Measurements from ENCODE around the gene MTRF1. TPM values are rescaled to one million over a fixed set of nuclear protein-coding genes. Genes with fewer than 3 reads are reported as not detected.

The MTRF1 gene
- total RNA-seq, 2 experiments from 2014 or later: 24.9 to 31.3 TPM

- no peak for DNase-seq (ENCODE audit: low spot score)
- TF ChIP-seq CTCF (conservative IDR thresholded peaks at IDR 0.05; ENCODE audit: low read length): no peak
- no peaks in the 10 kb centered on the region for H3K9me3 ChIP-seq (ENCODE audit: low read length)
- ChIA-PET CTCF (ENCODE audit: unreplicated experiment) (no interaction called here), POLR2A (interaction anchor here (0.5 to 1.0 kb wide), 8 partner anchors 8 to 213 kb away, joined by 3 to 4 read pairs (median 3); no protein-coding TSS in a partner anchor)
- H3K4me1 ChIP-seq (ENCODE audit: insufficient read depth, low read length, poor library complexity, severe bottlenecking): no peaks in the 10 kb centered on the region
- H3K4me3 ChIP-seq (ENCODE audit: low read depth, low read length, poor library complexity, severe bottlenecking): no peak overlapping the region
- intact Hi-C loops (cut with micrococcal nuclease; ENCODE audit: unreplicated experiment): no loop called here
- H3K4me2 ChIP-seq (ENCODE audit: low read length): no peak overlapping the region
- H3K9me2 ChIP-seq (ENCODE audit: insufficient read depth, low read length): no peaks in the 10 kb centered on the region
- H4K20me1 ChIP-seq (ENCODE audit: insufficient read depth, low read length): no peaks in the 10 kb centered on the region
- H2AFZ ChIP-seq (ENCODE audit: low read length): no peak overlapping the region
- H3K36me3 ChIP-seq (ENCODE audit: insufficient read depth, low read length): no peaks in the 10 kb centered on the region
- H3K27ac ChIP-seq (ENCODE audit: low read depth, low read length, poor library complexity, severe bottlenecking): no peak overlapping the region
- BruUV-seq (replicated peaks): no TSS peak
- no peaks in the 10 kb centered on the region for H3K79me2 ChIP-seq (ENCODE audit: insufficient read depth, low read depth, low read length)
These were observed 36.1 kb upstream of the MTRF1 start for GRCh38 chr13:41299316-41300094.

GRCh38 chr13:41296879-41297646 is 33.7 kb upstream of the MTRF1 start:
- CTCF ChIA-PET (ENCODE audit: unreplicated experiment): no interaction called here

More at GRCh38 chr13:41296879-41297646, 33.7 kb upstream of the MTRF1 start:
- H3K9me3 ChIP-seq (ENCODE audit: low read length): no peaks in the 10 kb centered on the region
- no peak for DNase-seq (ENCODE audit: low spot score)
- BruUV-seq (replicated peaks): no TSS peak
- H3K27ac ChIP-seq (ENCODE audit: low read depth, low read length, poor library complexity, severe bottlenecking): no peak overlapping the region
- H3K36me3 ChIP-seq (ENCODE audit: insufficient read depth, low read length): no peaks in the 10 kb centered on the region
- no peak overlapping the region for H3K4me3 ChIP-seq (ENCODE audit: low read depth, low read length, poor library complexity, severe bottlenecking)
- intact Hi-C loops (cut with micrococcal nuclease; ENCODE audit: unreplicated experiment): no loop called here
- no peaks in the 10 kb centered on the region for H3K79me2 ChIP-seq (ENCODE audit: insufficient read depth, low read depth, low read length)
- no peak overlapping the region for H3K4me2 ChIP-seq (ENCODE audit: low read length)
- no peak for TF ChIP-seq CTCF (conservative IDR thresholded peaks at IDR 0.05; ENCODE audit: low read length)
- TF ChIP-seq EZH2phosphoT487 (IDR thresholded peaks at IDR 0.05; ENCODE audit: borderline replicate concordance, low read depth, low read length): no peak
- no peaks in the 10 kb centered on the region for H4K20me1 ChIP-seq (ENCODE audit: insufficient read depth, low read length)
- no peaks in the 10 kb centered on the region for H3K4me1 ChIP-seq (ENCODE audit: insufficient read depth, low read length, poor library complexity, severe bottlenecking)
- POLR2A ChIA-PET: no interaction called here
- H3K9me2 ChIP-seq (ENCODE audit: insufficient read depth, low read length): no peaks in the 10 kb centered on the region
- no peak overlapping the region for H2AFZ ChIP-seq (ENCODE audit: low read length)
